HCT116 (cell line): Measurements from ENCODE around the gene TMEM126A. TPM values are rescaled to one million over a fixed set of nuclear protein-coding genes. Genes with fewer than 3 reads are reported as not detected.

ENCODE experiments used
- ATAC-seq: fragments of 200-7000 bp; cut with Tn5 transposase; 2 replicates; pipeline ENCODE4 v1.9.1; 2020; ENCODE audit warnings: mild to moderate bottlenecking, moderate library complexity
- BruUV-seq: library from RNA; stranded (reverse); fragments of 400-500 nt; replicated peaks from 2 replicates; lab custom pipeline; 2021; lab: Mats Ljungman, UMichigan
- CTCF ChIA-PET: fragments of 300-600 bp; sonication (Branson Sonifier 250); formaldehyde crosslinking; loops from one replicate; lab custom pipeline; 2021; ENCODE audit warnings: antibody characterized with exemption; lab: Charles Lee
- POLR2A ChIA-PET: fragments of 300-600, 350-600 bp; sonication (Branson Sonifier 250); formaldehyde crosslinking; loops from one replicate; lab custom pipeline; 2021; ENCODE audit warnings: antibody characterized with exemption; lab: Charles Lee
- RAD21 ChIA-PET, 2 experiments: fragments of 300-600 bp; sonication (Branson Sonifier 250); formaldehyde crosslinking; loops; one replicate each; lab custom pipeline; 2023; ENCODE audit warnings: low total read pairs in 2 of 2; ENCODE audit not compliant: uncharacterized antibody in 2 of 2, unreplicated experiment in 2 of 2, low non-redundant PET in 1 of 2; lab: Charles Lee
- DNase-seq: peaks from one replicate; pipeline ENCODE4 v3.0.0-alpha.2; 2010; ENCODE audit warnings: low read depth, low spot score
- H2AFZ ChIP-seq: fragments of 200-600 bp; shearing (Covaris generic), sonication (generic); 2 replicates; pipeline ENCODE4 v1.6.1; 2017; ENCODE audit warnings: low read depth, mixed run types, mixed read lengths, antibody characterized with exemption, low read length; ENCODE audit not compliant: poor library complexity, severe bottlenecking
- H3K27ac ChIP-seq: 2 replicates; pipeline ENCODE4 v1.5.1; 2012; ENCODE audit warnings: low read depth, low read length
- H3K27me3 ChIP-seq: fragments of 200-600 bp; sonication (generic); 2 replicates; pipeline ENCODE4 v1.6.1; 2016; ENCODE audit warnings: mixed run types, low read length, mixed read lengths; ENCODE audit not compliant: insufficient read depth
- H3K36me3 ChIP-seq, 2 experiments: fragments of 200-500 bp in 1 of 2; fragments of 200-600 bp in 1 of 2; sonication (Bioruptor generic) in 1 of 2; sonication (generic) in 1 of 2; 2 replicates each; pipeline versions ENCODE4 v1.5.1 to v1.6.1; 2014 to 2016; ENCODE audit warnings: low read length in 2 of 2, inconsistent platforms in 1 of 2, mixed read lengths in 1 of 2, mixed run types in 1 of 2; ENCODE audit not compliant: insufficient read depth in 2 of 2, control insufficient read depth in 1 of 2
- H3K4me1 ChIP-seq, 2 experiments: fragments of 200-600 bp in 1 of 2; sonication (generic) in 1 of 2; 2 replicates each; pipeline versions ENCODE4 v1.5.1 to v1.6.1; 2012 to 2017; ENCODE audit warnings: low read length in 2 of 2, inconsistent platforms in 1 of 2, mild to moderate bottlenecking in 1 of 2, mixed read lengths in 1 of 2, mixed run types in 1 of 2, moderate library complexity in 1 of 2; ENCODE audit not compliant: insufficient read depth in 2 of 2, control insufficient read depth in 1 of 2
- H3K4me2 ChIP-seq: fragments of 200-600 bp; sonication (generic); 2 replicates; pipeline ENCODE4 v1.6.1; 2017; ENCODE audit warnings: mixed run types, low read length, mixed read lengths
- H3K4me3 ChIP-seq, 2 experiments: fragments of 200-600 bp in 1 of 2; sonication (generic) in 1 of 2; replicated peaks in 1 of 2; 2 replicates each; pipeline ENCODE4 v1.5.1; 2011 to 2016; ENCODE audit warnings: low read length in 2 of 2, control low read depth in 1 of 2, low read depth in 1 of 2, mild to moderate bottlenecking in 1 of 2, mixed read lengths in 1 of 2, mixed run types in 1 of 2
- H3K79me2 ChIP-seq: fragments of 200-600 bp; sonication (generic); 2 replicates; pipeline ENCODE4 v1.6.1; 2017; ENCODE audit warnings: mild to moderate bottlenecking, mixed run types, low read length, moderate library complexity, mixed read lengths; ENCODE audit not compliant: insufficient read depth
- H3K9ac ChIP-seq: fragments of 200-600 bp; sonication (generic); 2 replicates; pipeline ENCODE4 v1.6.1; 2016; ENCODE audit warnings: low read length, mixed read lengths
- H3K9me2 ChIP-seq: fragments of 200-600 bp; sonication (generic), shearing (Covaris generic); 2 replicates; pipeline ENCODE4 v1.6.1; 2017; ENCODE audit warnings: mixed run types, mild to moderate bottlenecking, moderate library complexity; ENCODE audit not compliant: insufficient read depth
- H3K9me3 ChIP-seq, 2 experiments: fragments of 200-500 bp in 1 of 2; fragments of 200-600 bp in 1 of 2; sonication (Bioruptor generic) in 1 of 2; sonication (generic) in 1 of 2; 2 replicates each; pipeline ENCODE4 v1.6.1; 2014 to 2017; ENCODE audit warnings: low read length in 2 of 2, mixed read lengths in 2 of 2, inconsistent platforms in 1 of 2, low read depth in 1 of 2, mild to moderate bottlenecking in 1 of 2, mixed run types in 1 of 2, moderate library complexity in 1 of 2; ENCODE audit not compliant: control insufficient read depth in 1 of 2, insufficient read depth in 1 of 2
- H4K20me1 ChIP-seq: fragments of 200-600 bp; sonication (generic), shearing (Covaris generic); 2 replicates; pipeline ENCODE4 v1.6.1; 2017; ENCODE audit warnings: mixed run types, mild to moderate bottlenecking, moderate library complexity; ENCODE audit not compliant: insufficient read depth
- ATF3 ChIP-seq: IDR thresholded peaks from 2 replicates; pipeline ENCODE4 v1.6.1; 2012
- CBX3 ChIP-seq: IDR thresholded peaks from 2 replicates; pipeline ENCODE4 v1.6.1; 2012; ENCODE audit warnings: low read depth
- CEBPB ChIP-seq: IDR thresholded peaks from 2 replicates; pipeline ENCODE4 v1.6.1; 2012; ENCODE audit warnings: low read depth
- EZH2 ChIP-seq: fragments of 200-600 bp; sonication (generic); IDR thresholded peaks from 2 replicates; pipeline ENCODE4 v1.6.1; 2017; ENCODE audit warnings: antibody characterized with exemption, mixed run types
- EZH2phosphoT487 ChIP-seq: fragments of 200-600 bp; IDR thresholded peaks from 2 replicates; pipeline ENCODE4 v1.6.1; 2018; ENCODE audit warnings: antibody characterized with exemption, borderline replicate concordance
- MAX ChIP-seq: IDR thresholded peaks from 2 replicates; pipeline ENCODE4 v1.6.1; 2012
- POLR2A ChIP-seq: IDR thresholded peaks from 2 replicates; pipeline ENCODE4 v1.7.0; 2011; ENCODE audit warnings: borderline replicate concordance; ENCODE audit not compliant: insufficient read depth, insufficient read length; ENCODE audit errors: extremely low read depth
- RAD21 ChIP-seq: IDR thresholded peaks from 2 replicates; pipeline ENCODE4 v1.6.1; 2012; ENCODE audit warnings: low read depth, mild to moderate bottlenecking
- REST ChIP-seq: IDR thresholded peaks from 2 replicates; pipeline ENCODE4 v1.6.1; 2012; ENCODE audit warnings: low read depth
- SIN3A ChIP-seq: IDR thresholded peaks from 2 replicates; pipeline ENCODE4 v1.6.1; 2012; ENCODE audit warnings: low read depth
- SRF ChIP-seq: IDR thresholded peaks from 2 replicates; pipeline ENCODE4 v1.6.1; 2012; ENCODE audit warnings: low read depth
- TCF7L2 ChIP-seq: IDR thresholded peaks from 2 replicates; pipeline ENCODE4 v1.7.0; 2011; ENCODE audit warnings: borderline replicate concordance, inconsistent platforms; ENCODE audit not compliant: insufficient read depth, insufficient read length; ENCODE audit errors: extremely low read depth
- YY1 ChIP-seq: IDR thresholded peaks from 2 replicates; pipeline ENCODE4 v1.6.1; 2011; ENCODE audit warnings: low read length, low read depth, moderate library complexity, mild to moderate bottlenecking; ENCODE audit not compliant: insufficient replicate concordance; ENCODE audit errors: extremely low read depth
- ZFX ChIP-seq: fragments of 450-650 bp; IDR thresholded peaks from 2 replicates; pipeline ENCODE4 v1.6.1; 2017
- ZNF274 ChIP-seq: fragments of 200-500 bp; sonication (Bioruptor generic); IDR thresholded peaks from 2 replicates; pipeline ENCODE4 v1.6.1; 2014; ENCODE audit warnings: mild to moderate bottlenecking, low read depth, low read length, inconsistent platforms
- intact Hi-C: fragments of 100-400 bp; cut with micrococcal nuclease; formaldehyde crosslinking; loops from 2 replicates; pipeline ENCODE4 v1.10.0; 2022
- total RNA-seq: library from RNA; stranded (reverse); gene quantifications from one replicate; pipeline ENCODE4 v1.2.1, GENCODE V29; 2021; ENCODE audit not compliant: unreplicated experiment

Gene TMEM126A
- total RNA-seq, 1 experiment from 2014 or later = 24.1 TPM

GRCh38 chr11:85627332-85627997 is 20.3 kb upstream of the TMEM126A start, which contains the start of gene DLG2:
DLG2 (minus strand) TSS chr11:85627344.
- Histone ChIP-seq H4K20me1 (no peaks in the 10 kb centered on the region), H3K36me3 (peaks cover 2 to 6% of the 10 kb centered on the region in 2 experiments; a peak in 1 of 4 replicates), H3K79me2 (peaks cover 41% of the 10 kb centered on the region), H3K4me2 (peak within 1 kb of the TSS; percentile 93), H3K9me2 (no peaks in the 10 kb centered on the region), H3K9me3 (no peaks in the 10 kb centered on the region)
- BruUV-seq = no TSS peak
- peak; percentile 8 for ATAC-seq
- TF ChIP-seq SRF = no peak
- TF ChIP-seq RAD21 = no peak
- no peak for TF ChIP-seq CEBPB
- TF ChIP-seq TCF7L2 = no peak
- TF ChIP-seq SIN3A = no peak
- TF ChIP-seq CBX3 = no peak
- no peak for TF ChIP-seq EZH2phosphoT487
- TF ChIP-seq MAX = no peak
- TF ChIP-seq ATF3 = no peak
- no peak for TF ChIP-seq POLR2A
- TF ChIP-seq REST = no peak
- TF ChIP-seq ZNF274 = no peak
- no peak for TF ChIP-seq ZFX
- no peak for TF ChIP-seq EZH2
- TF ChIP-seq YY1 = no peak
- TF ChIP-seq, all 23 proteins: peak for 0
- intact Hi-C loops = no loop called here
- no peaks in the 10 kb centered on the region for H3K27me3 ChIP-seq
- DNase-seq = no peak
- H3K9ac ChIP-seq = peak within 1 kb of the TSS; percentile 71
- H3K4me3 ChIP-seq = peak within 1 kb of the TSS; percentile 79 to 95
- H2AFZ ChIP-seq = peak within 1 kb of the TSS; percentile 10
- RAD21 ChIA-PET = interaction anchor here in 1 of 2 experiments (1.0 kb wide), 1 partner anchor 21 kb away, joined by 3 read pairs; no protein-coding TSS in a partner anchor
- CTCF ChIA-PET = no interaction called here
- peaks cover 6 to 19% of the 10 kb centered on the region in 2 experiments; a peak in 3 of 4 replicates for H3K4me1 ChIP-seq
- peak within 1 kb of the TSS; percentile 47 for H3K27ac ChIP-seq
- POLR2A ChIA-PET = interaction anchor here (0.7 to 1.7 kb wide), 5 partner anchors 12 to 673 kb away, joined by 3 to 5 read pairs (median 4); partner anchors contain the start of gene TMEM126A
